Measurements from ENCODE around the gene PRDX1.

DNA sequence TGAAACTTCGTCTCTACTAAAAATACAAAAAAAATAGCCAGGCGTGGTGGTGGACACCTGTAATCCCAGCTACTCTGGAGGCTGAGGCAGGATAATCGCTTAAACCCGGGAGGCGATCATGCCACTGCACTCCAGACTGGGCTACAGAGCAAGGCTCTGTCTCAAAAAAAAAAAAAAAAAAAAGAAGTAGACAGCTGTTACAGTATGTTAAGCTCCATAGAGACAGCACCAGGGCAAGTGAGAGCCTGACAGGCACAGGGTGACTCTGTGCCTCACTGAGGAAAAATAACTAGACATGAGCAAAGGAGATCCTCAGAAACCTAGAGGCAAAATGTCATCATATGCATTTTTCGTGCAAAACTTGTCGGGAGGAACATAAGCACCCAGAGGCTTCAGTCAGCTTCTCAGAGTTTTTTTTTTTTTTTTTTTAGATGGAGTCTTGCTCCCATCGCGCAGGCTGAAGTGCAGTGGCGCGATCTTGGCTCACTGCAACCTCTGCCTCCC lies 9.0 kb upstream of the PRDX1 start:
- TF ChIP-seq POLR2AphosphoS5 (IDR thresholded peaks at IDR 0.05; ENCODE audit: low read depth, low read length), result no peak
- TF ChIP-seq TCF7L2 (IDR thresholded peaks at IDR 0.05; ENCODE audit: low read depth, low read length), result no peak
- no peak for TF ChIP-seq HMG20B (CRISPR knock-in tag; conservative IDR thresholded peaks at IDR 0.05)
- no peak for TF ChIP-seq ZNF550 (CRISPR knock-in tag; IDR thresholded peaks at IDR 0.05; ENCODE audit: borderline replicate concordance)
- no peak for TF ChIP-seq POLR2A (IDR thresholded peaks at IDR 0.05; ENCODE audit: insufficient read depth in 1 of 2, low read depth in 2 of 2, low read length in 2 of 2)

All from HepG2 (cell line).